ENCODE results near the gene EDIL3.

The EDIL3 gene

GRCh38 chr5:84259283-84260045 lies 125.2 kb downstream of the EDIL3 start:
- no peak for DNase-seq (ENCODE audit: low spot score)

GRCh38 chr5:84257061-84257460 lies 127.6 kb downstream of the EDIL3 start:
- DNase-seq (ENCODE audit: low spot score), result no peak

GRCh38 chr5:84255315-84255714 lies 129.4 kb downstream of the EDIL3 start:
- no peak for DNase-seq (ENCODE audit: low spot score)

GRCh38 chr5:84253946-84254345 lies 130.7 kb downstream of the EDIL3 start:
- DNase-seq (ENCODE audit: low spot score), result no peak

- DNase-seq (ENCODE audit: low spot score), result no peak
These were observed 133.2 kb downstream of the EDIL3 start for GRCh38 chr5:84251503-84251902.

- DNase-seq (ENCODE audit: low spot score), result no peak
These were observed 134.6 kb downstream of the EDIL3 start for GRCh38 chr5:84249918-84250630.

- no peak for DNase-seq (ENCODE audit: low spot score)
These were observed 136.7 kb downstream of the EDIL3 start for GRCh38 chr5:84248013-84248412.

- no peak for DNase-seq (ENCODE audit: low spot score)
These were observed 142.4 kb downstream of the EDIL3 start for GRCh38 chr5:84242286-84242685.

GRCh38 chr5:84239494-84239893 lies 145.2 kb downstream of the EDIL3 start:
- no peak for DNase-seq (ENCODE audit: low spot score)

GRCh38 chr5:84237126-84237525 lies 147.6 kb downstream of the EDIL3 start:
- DNase-seq (ENCODE audit: low spot score), result no peak

- DNase-seq (ENCODE audit: low spot score), result no peak
These were observed 153.2 kb downstream of the EDIL3 start for GRCh38 chr5:84231433-84231832.

GRCh38 chr5:84229045-84229444 lies 155.6 kb downstream of the EDIL3 start:
- DNase-seq (ENCODE audit: low spot score), result no peak

GRCh38 chr5:84228266-84228665 lies 156.4 kb downstream of the EDIL3 start:
- DNase-seq (ENCODE audit: low spot score), result no peak

GRCh38 chr5:84227236-84227635 lies 157.4 kb downstream of the EDIL3 start:
- no peak for DNase-seq (ENCODE audit: low spot score)

- DNase-seq (ENCODE audit: low spot score), result no peak
These were observed 166.1 kb downstream of the EDIL3 start for GRCh38 chr5:84218546-84218945.

GRCh38 chr5:84215521-84215920 lies 169.2 kb downstream of the EDIL3 start:
- no peak for DNase-seq (ENCODE audit: low spot score)

GRCh38 chr5:84213861-84214260 lies 170.8 kb downstream of the EDIL3 start:
- DNase-seq (ENCODE audit: low spot score), result no peak

- DNase-seq (ENCODE audit: low spot score), result no peak
These were observed 171.5 kb downstream of the EDIL3 start for GRCh38 chr5:84213212-84213611.

- DNase-seq (ENCODE audit: low spot score), result no peak
These were observed 179.9 kb downstream of the EDIL3 start for GRCh38 chr5:84204772-84205171.

GRCh38 chr5:84202136-84202535 lies 182.5 kb downstream of the EDIL3 start:
- DNase-seq (ENCODE audit: low spot score), result no peak

GRCh38 chr5:84197538-84197937 lies 187.1 kb downstream of the EDIL3 start:
- no peak for DNase-seq (ENCODE audit: low spot score)

GRCh38 chr5:84191281-84191680 lies 193.4 kb downstream of the EDIL3 start:
- DNase-seq (ENCODE audit: low spot score), result no peak

- no peak for DNase-seq (ENCODE audit: low spot score)
These were observed 199.8 kb downstream of the EDIL3 start for GRCh38 chr5:84184857-84185256.

- DNase-seq (ENCODE audit: low spot score), result no peak
These were observed 203.6 kb downstream of the EDIL3 start for GRCh38 chr5:84181093-84181492.
